ENCODE data around the gene HYAL1.

GRCh38 chr3:50279255-50280016 is 23.9 kb downstream of the HYAL1 start:
- TF ChIP-seq EZH2 (IDR thresholded peaks at IDR 0.05; ENCODE audit: insufficient read depth, poor library complexity, severe bottlenecking) (no peak), EZH2phosphoT487 (IDR thresholded peaks at IDR 0.05; ENCODE audit: insufficient read depth, low read depth) (no peak)

Measured in GM23248 (cell line).